Limb (tissue), 2 donors: ENCODE data around the gene LRP6.
"Not testable (repeated sequence)": the region's sequence is repeated elsewhere in the genome, so short reads cannot be mapped to it uniquely, and the experiment has no call there.

Experiments used
- DNase-seq, 2 donors: peaks; one replicate each; pipeline ENCODE4 v3.0.0-alpha.2; 2016; ENCODE audit errors: extremely low spot score in 2 of 2

LRP6 gene

GRCh38 chr12:12266873-12267741 lies at the start of gene LRP6:
Gene LRP6 (minus strand): TSS chr12:12267044. CDS start chr12:12266735, 309 bp downstream.
- peak; percentile 92 to 96 for DNase-seq

- no peak for DNase-seq
Observed at GRCh38 chr12:12315838-12316237, 49.0 kb upstream of the LRP6 start.

- not testable (repeated sequence) for DNase-seq
Observed at GRCh38 chr12:12310695-12311094, 43.9 kb upstream of the LRP6 start.

GRCh38 chr12:12305568-12306300 lies 38.9 kb upstream of the LRP6 start:
- DNase-seq = no peak

- DNase-seq = no peak
Observed at GRCh38 chr12:12302976-12303375, 36.1 kb upstream of the LRP6 start.

GRCh38 chr12:12301122-12301521 lies 34.3 kb upstream of the LRP6 start:
- no peak for DNase-seq

- DNase-seq = no peak
Observed at GRCh38 chr12:12297201-12297830, 30.5 kb upstream of the LRP6 start.

- DNase-seq = peak in 1 of 2 donors; percentile 28
Observed at GRCh38 chr12:12294215-12295005, 27.6 kb upstream of the LRP6 start.

- no peak for DNase-seq
Observed at GRCh38 chr12:12290206-12290605, 23.4 kb upstream of the LRP6 start.

- DNase-seq = no peak
Observed at GRCh38 chr12:12286441-12286840, 19.6 kb upstream of the LRP6 start.

- DNase-seq = no peak
Observed at GRCh38 chr12:12282761-12283425, 16.0 kb upstream of the LRP6 start.

GRCh38 chr12:12282202-12282601 lies 15.4 kb upstream of the LRP6 start:
- DNase-seq = no peak

GRCh38 chr12:12281134-12281533 lies 14.3 kb upstream of the LRP6 start:
- no peak for DNase-seq

GRCh38 chr12:12278899-12279298 lies 12.1 kb upstream of the LRP6 start:
- DNase-seq = no peak

GRCh38 chr12:12275874-12276273 lies 9.0 kb upstream of the LRP6 start:
- no peak for DNase-seq

GRCh38 chr12:12273291-12273957 lies 6.6 kb upstream of the LRP6 start:
- no peak for DNase-seq

- DNase-seq = no peak
Observed at GRCh38 chr12:12272869-12273268, 6.0 kb upstream of the LRP6 start.

GRCh38 chr12:12270226-12270625 lies 3.4 kb upstream of the LRP6 start:
- no peak for DNase-seq

- DNase-seq = peak in 1 of 2 donors; percentile 45
Observed at GRCh38 chr12:12267742-12268200, 927 bp upstream of the LRP6 start.

GRCh38 chr12:12266389-12266872 lies 413 bp downstream of the LRP6 start:
- no peak for DNase-seq
